Lower leg skin (tissue), 3 donors: ENCODE results near the gene HSPA4.

ENCODE experiments used
- POLR2A ChIP-seq, 2 donors: fragments of 450-650 bp; IDR thresholded peaks; one replicate each; pipeline ENCODE4 v1.6.1; 2016 to 2017; ENCODE audit warnings: antibody characterized with exemption in 2 of 2, mild to moderate bottlenecking in 1 of 2, moderate library complexity in 1 of 2
- TF ChIP-seq, protein P1 (sequence below), 3 donors: fragments of 450-650 bp; IDR thresholded peaks; one replicate each; pipeline ENCODE4 v1.5.1; 2016; ENCODE audit warnings: antibody characterized with exemption in 3 of 3, mild to moderate bottlenecking in 3 of 3, moderate library complexity in 2 of 3

DNA sequence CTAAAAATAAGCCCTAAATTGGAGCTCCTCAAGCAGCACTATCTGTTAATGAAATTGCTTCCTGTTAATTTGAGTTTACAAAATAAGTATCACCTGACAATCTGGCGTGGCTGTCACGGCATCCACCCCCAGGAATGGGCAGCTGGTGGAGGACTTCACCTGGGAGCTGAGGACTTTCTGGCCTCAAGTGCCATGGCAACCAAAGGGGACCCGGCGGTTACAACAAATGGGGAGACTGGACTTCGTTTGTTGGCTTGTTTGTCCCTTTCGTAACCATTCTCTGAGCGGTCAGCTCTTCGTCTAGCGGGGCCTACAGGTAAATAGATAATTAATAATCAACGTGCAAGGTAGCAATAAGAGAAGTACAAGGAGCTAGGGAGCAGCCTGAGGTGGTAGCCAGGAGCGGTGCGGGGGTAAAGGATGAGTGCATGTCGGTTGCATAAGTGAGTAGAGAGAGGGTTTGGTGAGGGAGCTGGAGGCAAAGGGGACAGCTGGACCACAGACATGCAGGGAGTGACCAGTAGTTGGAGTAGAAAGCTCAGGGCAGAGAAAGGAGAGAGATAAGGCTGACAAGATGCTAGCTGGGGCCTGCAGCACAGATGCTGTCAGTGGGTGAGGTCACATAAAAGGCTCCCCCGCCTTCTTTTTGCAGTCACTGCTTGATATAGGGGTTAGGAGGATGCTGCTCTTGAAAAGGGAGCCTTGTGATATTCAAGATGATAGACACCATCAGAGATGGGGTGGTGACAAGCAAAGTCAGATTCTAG is 62.5 kb downstream of the HSPA4 start:
- TF ChIP-seq, protein P1, sequence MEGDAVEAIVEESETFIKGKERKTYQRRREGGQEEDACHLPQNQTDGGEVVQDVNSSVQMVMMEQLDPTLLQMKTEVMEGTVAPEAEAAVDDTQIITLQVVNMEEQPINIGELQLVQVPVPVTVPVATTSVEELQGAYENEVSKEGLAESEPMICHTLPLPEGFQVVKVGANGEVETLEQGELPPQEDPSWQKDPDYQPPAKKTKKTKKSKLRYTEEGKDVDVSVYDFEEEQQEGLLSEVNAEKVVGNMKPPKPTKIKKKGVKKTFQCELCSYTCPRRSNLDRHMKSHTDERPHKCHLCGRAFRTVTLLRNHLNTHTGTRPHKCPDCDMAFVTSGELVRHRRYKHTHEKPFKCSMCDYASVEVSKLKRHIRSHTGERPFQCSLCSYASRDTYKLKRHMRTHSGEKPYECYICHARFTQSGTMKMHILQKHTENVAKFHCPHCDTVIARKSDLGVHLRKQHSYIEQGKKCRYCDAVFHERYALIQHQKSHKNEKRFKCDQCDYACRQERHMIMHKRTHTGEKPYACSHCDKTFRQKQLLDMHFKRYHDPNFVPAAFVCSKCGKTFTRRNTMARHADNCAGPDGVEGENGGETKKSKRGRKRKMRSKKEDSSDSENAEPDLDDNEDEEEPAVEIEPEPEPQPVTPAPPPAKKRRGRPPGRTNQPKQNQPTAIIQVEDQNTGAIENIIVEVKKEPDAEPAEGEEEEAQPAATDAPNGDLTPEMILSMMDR (IDR thresholded peaks at IDR 0.05), result no peak
- no peak for TF ChIP-seq POLR2A (IDR thresholded peaks at IDR 0.05)
